Esophagus mucosa (tissue), 1 donor: Measurements from ENCODE around the gene FAM185A. TPM values are rescaled to one million over a fixed set of nuclear protein-coding genes. Genes with fewer than 3 reads are reported as not detected.
A peak's percentile ranks its signal among the peaks of the same experiment; 100 is the strongest.
"Not testable (repeated sequence)": the region's sequence is repeated elsewhere in the genome, so short reads cannot be mapped to it uniquely, and the experiment has no call there.

Experiments used
- ATAC-seq: fragments of 200-7000 bp; cut with Tn5 transposase; one replicate; pipeline ENCODE4 v1.9.1; 2020
- total RNA-seq: library from RNA; stranded (reverse); gene quantifications from one replicate; pipeline ENCODE4 v1.2.4, GENCODE V29; 2023
- donor health status: DM: yes; HTN: yes; CAD: no.

The FAM185A gene
- total RNA-seq, 1 donor from 2014 or later = 7.5 TPM

DNA sequence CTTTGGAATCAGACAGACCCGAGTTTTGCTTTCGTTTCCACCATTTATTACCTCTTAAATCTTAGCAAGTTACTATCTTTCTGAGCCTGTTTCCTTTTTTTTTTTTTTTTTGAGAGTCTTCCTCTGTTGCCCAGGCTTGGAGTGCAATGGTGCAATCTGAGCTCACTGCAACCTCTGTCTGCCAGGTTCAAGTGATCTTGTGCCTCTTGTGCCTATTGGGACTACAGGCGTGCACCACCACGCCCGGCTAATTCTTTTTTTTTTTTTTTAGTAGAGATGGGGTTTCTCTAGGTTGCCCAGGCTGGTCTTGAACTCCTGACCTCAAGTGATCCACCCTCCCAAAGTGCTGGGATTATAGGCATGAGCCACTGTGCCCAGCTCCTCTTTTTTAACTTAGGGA lies 84.5 kb downstream of the FAM185A start:
- ATAC-seq = no peak

DNA sequence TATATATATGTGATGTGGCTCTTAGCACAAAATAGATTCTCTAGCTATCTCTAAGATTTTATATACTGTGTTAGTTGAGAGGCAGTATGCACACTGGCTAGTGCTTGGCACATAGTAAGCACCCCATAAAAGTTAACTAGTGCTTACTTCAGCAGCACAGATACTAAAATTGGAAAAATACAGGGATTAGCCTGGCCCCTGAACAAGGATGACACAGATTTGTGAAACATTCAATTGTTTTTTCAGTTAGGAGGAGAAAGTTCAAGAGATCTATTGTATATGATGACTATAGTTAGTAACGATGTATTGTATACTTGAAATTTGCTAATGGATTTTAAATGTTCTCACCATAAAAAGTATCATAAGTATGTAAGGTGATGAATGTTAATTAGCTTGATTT lies 85.7 kb downstream of the FAM185A start:
- no peak for ATAC-seq

DNA sequence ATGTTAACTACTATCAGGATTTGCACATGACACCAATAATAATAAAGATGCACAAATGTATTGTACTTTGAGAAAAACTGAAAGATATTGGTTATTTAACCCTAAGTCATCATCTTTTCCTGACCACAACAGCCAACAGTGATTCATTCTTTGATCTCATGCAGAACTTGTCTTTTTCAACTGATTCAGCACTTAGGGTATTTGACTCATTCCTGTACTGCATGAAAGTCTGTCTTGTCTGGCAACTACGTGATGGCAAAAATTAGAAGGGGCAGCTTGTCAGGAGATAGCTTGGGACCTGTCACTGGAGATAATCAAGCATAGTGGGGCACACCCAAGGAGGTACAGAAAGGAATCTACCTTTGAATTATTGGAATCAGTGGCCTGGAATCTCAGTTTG lies 86.2 kb downstream of the FAM185A start:
- peak; percentile 79 for ATAC-seq

DNA sequence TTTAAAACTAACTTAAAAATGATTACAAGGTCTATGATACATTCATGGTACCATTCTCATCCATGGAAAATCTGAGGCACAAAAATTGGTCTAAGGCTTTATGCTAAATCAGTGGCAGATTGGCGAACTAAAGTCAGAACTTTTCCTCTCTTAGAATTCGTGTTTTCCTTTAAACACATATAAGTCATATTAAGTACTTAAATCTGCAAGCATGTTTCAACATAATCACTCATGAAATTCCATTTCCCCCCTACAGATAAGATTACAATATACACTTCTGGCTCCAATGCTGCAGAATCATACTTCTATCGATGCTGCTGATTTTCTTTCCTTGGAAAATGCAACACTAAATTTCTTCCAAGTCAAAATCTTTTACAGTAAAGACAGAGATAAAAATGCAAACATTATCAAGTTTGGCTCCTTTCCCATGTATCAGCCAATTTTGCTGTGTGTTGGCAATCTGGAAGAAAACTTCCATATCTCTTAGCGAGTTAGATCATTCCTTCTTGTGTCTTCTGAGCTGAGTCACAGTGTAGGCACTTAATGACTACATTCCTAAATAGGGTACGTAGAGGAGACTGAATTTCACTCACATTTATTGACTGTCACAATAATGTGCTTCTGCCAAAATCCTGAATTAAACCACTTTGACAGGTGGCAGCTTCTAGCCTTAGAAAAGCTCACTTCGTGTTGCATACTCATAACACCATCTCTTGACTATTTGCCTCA lies 87.6 kb downstream of the FAM185A start:
- peak; percentile 79 for ATAC-seq

DNA sequence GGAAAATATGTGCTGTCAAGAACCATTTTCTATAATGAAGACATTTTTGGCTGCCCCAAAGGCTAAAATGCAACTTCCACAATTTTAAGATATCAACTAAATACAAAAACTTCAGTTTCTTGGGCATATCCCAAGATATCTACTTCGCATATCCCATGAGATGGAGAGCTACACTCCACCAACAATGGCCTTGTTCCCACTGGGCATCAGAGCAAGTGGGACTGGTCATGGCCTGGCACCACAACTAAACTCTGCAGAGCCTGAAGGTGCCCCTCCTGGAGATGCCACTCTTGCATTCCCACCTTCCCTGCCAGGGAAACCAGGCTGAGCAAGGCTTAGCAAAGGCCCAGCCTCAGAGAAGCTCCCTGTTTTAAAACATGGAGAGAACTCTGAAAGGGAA lies 88.2 kb downstream of the FAM185A start:
- ATAC-seq = no peak

DNA sequence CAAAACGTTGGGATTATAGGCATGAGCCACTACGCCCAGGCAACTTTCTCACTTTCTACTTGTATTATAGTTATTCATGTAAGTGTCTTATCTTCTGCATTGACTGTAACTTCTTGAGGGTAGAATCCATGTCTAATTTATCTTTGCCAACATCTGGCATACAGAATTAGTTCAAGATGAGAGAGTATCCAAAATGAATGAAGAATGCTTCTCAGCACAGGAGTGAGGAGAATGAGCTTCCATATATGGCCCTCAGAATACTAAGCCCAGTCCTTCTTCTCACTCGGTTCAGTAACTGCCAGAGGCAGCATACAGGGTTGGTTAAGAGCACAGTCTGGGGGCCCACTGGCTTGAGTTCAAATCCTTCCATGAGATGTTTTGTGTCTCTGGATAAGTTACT lies 89.0 kb downstream of the FAM185A start:
- ATAC-seq = no peak

DNA sequence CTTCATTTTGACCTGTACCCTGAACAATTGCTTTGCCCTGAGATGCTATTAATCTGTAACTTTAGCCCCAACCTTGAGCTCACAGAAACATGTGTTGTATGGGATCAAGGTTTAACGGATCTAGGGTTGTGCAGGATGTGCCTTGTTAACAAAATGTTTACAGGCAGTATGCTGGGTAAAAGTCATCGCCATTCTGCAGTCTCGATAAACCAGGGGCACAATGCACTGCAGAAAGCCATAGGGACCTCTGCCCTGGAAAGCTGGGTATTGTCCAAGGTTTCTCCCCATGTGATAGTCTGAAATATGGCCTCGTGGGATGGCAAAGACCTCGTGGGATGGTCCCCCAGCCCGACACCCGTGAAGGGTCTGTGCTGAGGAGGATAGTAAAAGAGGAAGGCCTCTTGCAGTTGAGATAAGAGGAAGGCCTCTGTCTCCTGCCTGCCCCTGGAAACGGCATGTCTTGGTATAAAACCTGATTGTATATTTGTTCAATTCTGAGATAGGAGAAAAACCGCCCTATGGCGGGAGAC lies 89.8 kb downstream of the FAM185A start:
- not testable (repeated sequence) for ATAC-seq

DNA sequence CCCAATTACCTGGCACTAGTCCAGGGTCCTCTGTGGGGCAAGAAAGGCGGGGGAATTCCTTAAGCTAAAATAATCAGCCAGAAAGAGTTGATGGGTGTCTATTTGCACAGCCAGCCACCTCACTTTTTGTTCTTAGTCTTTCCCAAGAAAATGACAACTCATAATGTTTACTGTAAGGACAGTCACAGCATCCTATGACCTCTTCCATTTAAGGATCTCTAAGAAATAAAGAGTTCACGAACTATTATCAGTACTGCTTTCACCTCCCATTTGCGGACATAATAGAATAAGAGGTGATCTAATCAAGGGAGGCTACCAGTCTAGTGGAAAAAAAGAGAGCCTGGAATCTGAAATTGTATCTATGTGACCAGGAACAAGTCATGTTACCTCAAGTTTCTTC lies 91.6 kb downstream of the FAM185A start:
- ATAC-seq = no peak

DNA sequence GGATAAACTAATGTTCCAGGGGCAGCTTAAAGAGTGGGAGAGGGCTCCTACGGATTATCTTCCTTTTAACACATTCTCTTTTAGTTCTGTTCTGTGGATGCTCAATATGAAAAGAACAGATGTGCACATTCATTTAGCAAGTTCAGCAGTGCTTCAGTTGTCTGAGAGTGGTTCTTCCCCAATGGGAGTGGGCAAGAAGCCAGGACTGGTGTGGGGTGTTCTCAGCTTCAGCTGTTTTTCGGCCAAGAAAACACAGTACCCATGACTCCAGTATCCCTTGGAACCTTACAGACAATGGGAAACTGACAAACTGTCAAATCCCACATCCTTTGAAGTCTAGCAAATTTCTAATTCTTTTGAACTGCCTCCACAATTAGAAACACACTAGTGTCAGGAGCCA lies 92.5 kb downstream of the FAM185A start:
- no peak for ATAC-seq

DNA sequence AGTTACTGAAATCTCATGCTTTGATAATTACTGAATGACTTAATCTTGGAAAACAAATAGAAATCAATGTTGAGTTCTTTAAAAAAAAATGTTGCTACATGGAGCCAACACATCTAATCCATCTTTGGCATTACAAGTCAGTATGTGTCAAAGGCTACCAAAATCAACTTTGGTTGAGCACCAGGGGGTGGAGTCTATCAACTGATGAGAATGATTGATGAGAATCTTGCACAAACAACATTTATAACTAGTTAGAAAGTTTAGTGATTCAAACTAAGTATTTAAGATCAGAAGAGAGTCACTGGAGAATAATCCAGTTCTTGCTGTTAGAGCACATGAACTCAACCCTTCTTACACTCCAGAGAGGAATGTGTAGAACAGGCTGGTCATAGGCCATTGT lies 93.5 kb downstream of the FAM185A start:
- peak; percentile 44 for ATAC-seq

DNA sequence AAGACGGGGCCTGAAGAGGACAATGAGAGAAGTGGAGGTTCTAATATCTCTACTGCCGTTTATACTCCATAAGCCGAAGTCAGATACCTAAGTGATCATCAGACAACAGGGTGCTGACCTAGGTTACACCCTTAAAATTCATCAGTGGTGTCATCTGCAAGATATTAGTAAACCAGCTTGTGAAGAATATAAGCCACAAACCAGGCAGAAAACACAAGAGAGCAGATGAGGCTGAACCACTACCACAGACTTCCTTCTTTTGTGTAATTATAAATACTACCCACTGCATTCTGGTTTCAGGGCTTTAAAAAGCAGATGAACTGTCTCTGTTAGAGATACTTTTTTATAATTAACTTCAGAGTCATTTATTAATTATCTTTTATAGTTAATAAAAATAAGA lies 95.1 kb downstream of the FAM185A start:
- ATAC-seq = no peak

DNA sequence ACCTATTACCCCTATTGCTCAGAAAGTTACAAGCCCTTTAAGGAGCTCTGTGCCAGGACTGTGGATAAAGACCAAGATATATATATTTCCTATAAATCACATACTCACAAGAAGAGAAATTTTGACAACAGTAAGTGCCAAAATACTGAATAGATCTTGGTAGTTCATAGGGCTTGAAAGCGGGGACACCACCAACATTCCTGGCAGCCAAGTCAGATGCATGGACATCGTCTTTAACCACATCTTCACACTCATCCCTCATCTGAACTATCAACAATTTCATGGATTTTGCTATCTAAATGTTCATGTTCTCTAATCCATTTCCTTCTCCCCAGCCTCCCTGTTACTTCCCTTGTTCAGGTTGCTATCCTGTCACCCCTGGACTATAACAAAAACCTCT lies 96.5 kb downstream of the FAM185A start:
- no peak for ATAC-seq

DNA sequence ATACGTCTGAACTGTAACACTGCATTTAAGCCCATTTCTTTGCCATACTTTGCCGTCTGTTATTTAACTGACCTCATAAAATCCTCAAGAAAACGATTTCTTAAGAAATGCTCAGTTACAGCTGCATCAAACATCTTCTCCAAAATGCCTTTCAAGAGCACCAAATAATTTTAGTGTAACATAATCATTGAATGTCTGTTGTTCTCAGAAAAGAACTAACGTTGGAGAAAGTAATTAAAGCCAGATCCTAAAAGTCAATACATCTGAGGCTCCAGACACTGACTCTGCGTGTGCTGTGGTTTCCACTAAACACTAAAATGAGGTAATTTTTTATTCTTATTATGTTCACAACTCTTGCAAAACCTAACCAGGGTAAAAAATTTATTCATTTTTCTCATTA lies 100.3 kb downstream of the FAM185A start:
- ATAC-seq = no peak

DNA sequence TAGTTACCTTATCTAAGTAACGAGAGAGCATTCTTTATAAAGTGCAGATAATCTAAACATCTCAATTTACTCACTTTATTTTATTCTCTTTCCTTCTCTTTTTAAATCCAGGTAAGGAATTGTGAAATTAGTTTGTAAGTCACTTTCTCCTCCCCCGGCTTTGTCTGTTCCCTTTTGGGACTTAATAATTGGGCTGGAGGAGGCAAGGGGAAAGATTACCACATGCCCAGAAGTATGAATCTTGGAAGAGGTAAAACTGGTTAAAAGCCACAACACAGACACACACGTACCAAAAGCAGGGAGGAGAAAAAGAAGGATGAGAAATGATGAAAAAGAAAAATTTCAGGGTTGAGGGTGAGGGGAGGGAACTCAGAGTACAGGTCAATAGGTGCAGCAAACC lies 100.7 kb downstream of the FAM185A start:
- no peak for ATAC-seq

DNA sequence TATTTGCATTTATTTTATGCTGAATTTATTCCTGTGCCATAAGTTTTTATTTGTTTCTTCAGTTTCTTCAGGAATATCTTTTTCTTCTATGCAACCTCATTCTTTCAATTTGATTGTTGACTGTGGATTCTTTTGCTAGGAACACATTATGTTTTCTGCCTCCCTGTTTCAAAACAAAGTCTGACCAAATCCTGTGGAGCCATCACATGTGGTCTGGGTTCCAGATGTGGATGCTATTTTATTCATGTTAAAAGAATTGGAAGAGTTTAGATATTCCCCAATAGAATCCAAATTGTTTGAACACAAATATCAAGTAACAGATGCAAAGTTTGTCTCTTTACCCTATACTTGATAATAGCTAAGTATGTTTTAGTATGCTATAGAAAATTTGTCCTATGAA lies 107.2 kb downstream of the FAM185A start:
- ATAC-seq = no peak

Other genes starting within 250 kb of the FAM185A start
- gene RASA4B, start 231.2 kb upstream of the FAM185A start, total RNA-seq = 2.8 TPM
- gene UPK3BL2, start 205.3 kb upstream of the FAM185A start, total RNA-seq = 88.8 TPM
- not detected for gene SPDYE2, start 197.8 kb upstream of the FAM185A start, total RNA-seq
- gene POLR2J3, start 176.4 kb upstream of the FAM185A start, total RNA-seq = 13.8 TPM
- 13.2 TPM for gene RASA4, start 132.2 kb upstream of the FAM185A start, total RNA-seq
- gene UPK3BL1, start 106.2 kb upstream of the FAM185A start, total RNA-seq = 304 TPM
- not detected for gene SPDYE2B, start 98.7 kb upstream of the FAM185A start, total RNA-seq
- 3.3 TPM for gene POLR2J2, start 77.3 kb upstream of the FAM185A start, total RNA-seq
- gene LRRC17, start 164.0 kb downstream of the FAM185A start, total RNA-seq = 0.32 TPM